Stimulated activated CD4-positive, alpha-beta T cell treated with anti-CD3 and anti-CD28 coated beads, Interleukin-1b, Interleukin-23, amount 100 ng/mL, for 1 hour (primary cell): ENCODE measurements around the gene NFAM1.

ENCODE experiments used
- DNase-seq, 2 donors: peaks; one replicate each; pipeline ENCODE4 v3.0.0-alpha.2; 2020; ENCODE audit warnings: low read depth in 2 of 2

Gene NFAM1

GRCh38 chr22:42358643-42359558 lies 73.3 kb downstream of the NFAM1 start:
- DNase-seq: no peak

GRCh38 chr22:42357634-42358296 lies 74.4 kb downstream of the NFAM1 start:
- DNase-seq: no peak

- no peak for DNase-seq
Measured at GRCh38 chr22:42357221-42357620, 75.0 kb downstream of the NFAM1 start.

GRCh38 chr22:42356533-42356932 lies 75.7 kb downstream of the NFAM1 start:
- no peak for DNase-seq

- DNase-seq: no peak
Measured at GRCh38 chr22:42353883-42354727, 78.1 kb downstream of the NFAM1 start.

GRCh38 chr22:42350373-42350772 lies 81.8 kb downstream of the NFAM1 start:
- DNase-seq: no peak

GRCh38 chr22:42347281-42347824 lies 84.8 kb downstream of the NFAM1 start:
- no peak for DNase-seq

GRCh38 chr22:42346722-42347121 lies 85.5 kb downstream of the NFAM1 start:
- no peak for DNase-seq

- no peak for DNase-seq
Measured at GRCh38 chr22:42345458-42345857, 86.7 kb downstream of the NFAM1 start.

- no peak for DNase-seq
Measured at GRCh38 chr22:42344361-42344905, 87.8 kb downstream of the NFAM1 start.

GRCh38 chr22:42343531-42344081 lies 88.6 kb downstream of the NFAM1 start:
- no peak for DNase-seq

- DNase-seq: no peak
Measured at GRCh38 chr22:42343121-42343454, 89.1 kb downstream of the NFAM1 start.

- DNase-seq: no peak
Measured at GRCh38 chr22:42342426-42343120, 89.6 kb downstream of the NFAM1 start.

GRCh38 chr22:42341779-42342178 lies 90.4 kb downstream of the NFAM1 start:
- no peak for DNase-seq

GRCh38 chr22:42340829-42341383 lies 91.3 kb downstream of the NFAM1 start:
- DNase-seq: no peak

GRCh38 chr22:42340150-42340549 lies 92.1 kb downstream of the NFAM1 start:
- DNase-seq: no peak

GRCh38 chr22:42338479-42338878 lies 93.7 kb downstream of the NFAM1 start:
- DNase-seq: no peak

- DNase-seq: no peak
Measured at GRCh38 chr22:42337356-42337755, 94.8 kb downstream of the NFAM1 start.

GRCh38 chr22:42336527-42337227 lies 95.5 kb downstream of the NFAM1 start:
- no peak for DNase-seq

- DNase-seq: no peak
Measured at GRCh38 chr22:42335839-42336378, 96.3 kb downstream of the NFAM1 start.
